ENCODE results near the gene LOC128125822.

The LOC128125822 gene

GRCh38 chr6:63572044-63572746 is at the start of gene LOC128125822, which contains the start of gene PTP4A1 (continued):
- TF ChIP-seq KLF7 (tag by site-specific recombination; IDR thresholded peaks at IDR 0.05; ENCODE audit: borderline replicate concordance) (no peak), ZBTB10 (tag by site-specific recombination; IDR thresholded peaks at IDR 0.05) (no peak), ZBTB7A (tag by site-specific recombination; IDR thresholded peaks at IDR 0.05; ENCODE audit: low read depth) (no peak), OSR2 (tag by site-specific recombination; IDR thresholded peaks at IDR 0.05) (peak; percentile 63), ZSCAN18 (tag by site-specific recombination; IDR thresholded peaks at IDR 0.05) (no peak), ZXDB (tag by site-specific recombination; IDR thresholded peaks at IDR 0.05) (peak; percentile 62; the same call in 1 of the 2 replicates), ZNF398 (tag by site-specific recombination; IDR thresholded peaks at IDR 0.05) (peak; percentile 75), ZNF837 (tag by site-specific recombination; IDR thresholded peaks at IDR 0.05) (no peak), ZNF350 (tag by site-specific recombination; IDR thresholded peaks at IDR 0.05) (no peak), ZNF184 (tag by site-specific recombination; IDR thresholded peaks at IDR 0.05) (no peak), BCL6B (tag by site-specific recombination; IDR thresholded peaks at IDR 0.05) (no peak), ZNF776 (tag by site-specific recombination; IDR thresholded peaks at IDR 0.05; ENCODE audit: borderline replicate concordance) (no peak), ZNF16 (tag by site-specific recombination; IDR thresholded peaks at IDR 0.05; ENCODE audit: low read depth) (peak; percentile 11; the same call in 1 of the 2 replicates), REST (tag by site-specific recombination; IDR thresholded peaks at IDR 0.05) (no peak; the same call in 1 of the 2 replicates), ZNF701 (tag by site-specific recombination; IDR thresholded peaks at IDR 0.05) (no peak), ZBTB20 (tag by site-specific recombination; IDR thresholded peaks at IDR 0.05) (peak; percentile 80; the same call in 1 of the 2 replicates), KLF16 (tag by site-specific recombination; IDR thresholded peaks at IDR 0.05) (peak; percentile 40; the same call in 1 of the 2 replicates), ZNF596 (tag by site-specific recombination; IDR thresholded peaks at IDR 0.05) (peak; percentile 70), ZNF580 (tag by site-specific recombination; IDR thresholded peaks at IDR 0.05) (peak; percentile 9; the same call in 1 of the 2 replicates), ZNF214 (tag by site-specific recombination; IDR thresholded peaks at IDR 0.05; ENCODE audit: borderline replicate concordance) (no peak)
- TF ChIP-seq, protein P1, sequence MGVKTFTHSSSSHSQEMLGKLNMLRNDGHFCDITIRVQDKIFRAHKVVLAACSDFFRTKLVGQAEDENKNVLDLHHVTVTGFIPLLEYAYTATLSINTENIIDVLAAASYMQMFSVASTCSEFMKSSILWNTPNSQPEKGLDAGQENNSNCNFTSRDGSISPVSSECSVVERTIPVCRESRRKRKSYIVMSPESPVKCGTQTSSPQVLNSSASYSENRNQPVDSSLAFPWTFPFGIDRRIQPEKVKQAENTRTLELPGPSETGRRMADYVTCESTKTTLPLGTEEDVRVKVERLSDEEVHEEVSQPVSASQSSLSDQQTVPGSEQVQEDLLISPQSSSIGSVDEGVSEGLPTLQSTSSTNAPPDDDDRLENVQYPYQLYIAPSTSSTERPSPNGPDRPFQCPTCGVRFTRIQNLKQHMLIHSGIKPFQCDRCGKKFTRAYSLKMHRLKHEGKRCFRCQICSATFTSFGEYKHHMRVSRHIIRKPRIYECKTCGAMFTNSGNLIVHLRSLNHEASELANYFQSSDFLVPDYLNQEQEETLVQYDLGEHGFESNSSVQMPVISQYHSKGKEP (tag by site-specific recombination; IDR thresholded peaks at IDR 0.05), result peak; percentile 22; the same call in 1 of the 2 replicates
- TF ChIP-seq, protein P2, sequence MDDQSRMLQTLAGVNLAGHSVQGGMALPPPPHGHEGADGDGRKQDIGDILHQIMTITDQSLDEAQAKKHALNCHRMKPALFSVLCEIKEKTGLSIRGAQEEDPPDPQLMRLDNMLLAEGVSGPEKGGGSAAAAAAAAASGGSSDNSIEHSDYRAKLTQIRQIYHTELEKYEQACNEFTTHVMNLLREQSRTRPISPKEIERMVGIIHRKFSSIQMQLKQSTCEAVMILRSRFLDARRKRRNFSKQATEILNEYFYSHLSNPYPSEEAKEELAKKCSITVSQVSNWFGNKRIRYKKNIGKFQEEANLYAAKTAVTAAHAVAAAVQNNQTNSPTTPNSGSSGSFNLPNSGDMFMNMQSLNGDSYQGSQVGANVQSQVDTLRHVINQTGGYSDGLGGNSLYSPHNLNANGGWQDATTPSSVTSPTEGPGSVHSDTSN (CRISPR knock-in tag; IDR thresholded peaks at IDR 0.05), result peak; percentile 16; the same call in 1 of the 2 replicates
